ENCODE measurements around the gene CDK6.

Gene CDK6

GRCh38 chr7:92639966-92640365 is 196.4 kb downstream of the CDK6 start:
- DNase-seq, result no peak

GRCh38 chr7:92639213-92639896 is 197.0 kb downstream of the CDK6 start:
- no peak for DNase-seq

GRCh38 chr7:92636018-92636560 is 200.3 kb downstream of the CDK6 start:
- DNase-seq, result no peak

- peak; percentile 38 to 47 for DNase-seq
Observed at GRCh38 chr7:92635538-92635937, 200.8 kb downstream of the CDK6 start.

- DNase-seq, result peak; percentile 87 to 93
Observed at GRCh38 chr7:92634924-92635519, 201.4 kb downstream of the CDK6 start.

- DNase-seq, result peak; percentile 65 to 66
Observed at GRCh38 chr7:92634205-92634604, 202.2 kb downstream of the CDK6 start.

GRCh38 chr7:92633211-92633906 is 203.0 kb downstream of the CDK6 start:
- peak; percentile 87 to 93 for DNase-seq

GRCh38 chr7:92632791-92633190 is 203.6 kb downstream of the CDK6 start:
- DNase-seq, result no peak

GRCh38 chr7:92631850-92632487 is 204.4 kb downstream of the CDK6 start:
- DNase-seq, result no peak

GRCh38 chr7:92631067-92631849 is 205.1 kb downstream of the CDK6 start:
- no peak for DNase-seq

GRCh38 chr7:92629779-92630178 is 206.6 kb downstream of the CDK6 start:
- no peak for DNase-seq

- DNase-seq, result no peak
Observed at GRCh38 chr7:92627956-92628355, 208.4 kb downstream of the CDK6 start.

GRCh38 chr7:92626281-92626809 is 210.0 kb downstream of the CDK6 start:
- DNase-seq, result no peak

- DNase-seq, result no peak
Observed at GRCh38 chr7:92625617-92626016, 210.8 kb downstream of the CDK6 start.

- DNase-seq, result no peak
Observed at GRCh38 chr7:92624298-92624996, 211.9 kb downstream of the CDK6 start.

- DNase-seq, result no peak
Observed at GRCh38 chr7:92623544-92623943, 212.8 kb downstream of the CDK6 start.

GRCh38 chr7:92622685-92623084 is 213.7 kb downstream of the CDK6 start:
- DNase-seq, result no peak

GRCh38 chr7:92622030-92622429 is 214.3 kb downstream of the CDK6 start:
- no peak for DNase-seq

- DNase-seq, result peak in 1 of 2 donors; percentile 31
Observed at GRCh38 chr7:92621561-92622023, 214.8 kb downstream of the CDK6 start.

- peak; percentile 79 to 80 for DNase-seq
Observed at GRCh38 chr7:92621026-92621540, 215.3 kb downstream of the CDK6 start.

GRCh38 chr7:92615861-92616260 is 220.5 kb downstream of the CDK6 start:
- no peak for DNase-seq

All from inflammatory macrophage treated with lipopolysaccharide for 1 hour (primary cell).